Subcutaneous abdominal adipose tissue (tissue), 5 donors: ENCODE results near the gene AJM1.
A peak's percentile ranks its signal among the peaks of the same experiment; 100 is the strongest.
"Not testable (repeated sequence)": the region's sequence is repeated elsewhere in the genome, so short reads cannot be mapped to it uniquely, and the experiment has no call there.

ENCODE experiments used
- H3K27ac ChIP-seq: one replicate; pipeline ENCODE4 v1.7.0; 2013; ENCODE audit warnings: low read depth, mild to moderate bottlenecking, inconsistent platforms, low read length, moderate library complexity
- H3K27me3 ChIP-seq, 5 donors: one replicate each; pipeline ENCODE4 v1.7.0; 2013; ENCODE audit warnings: low read length in 5 of 5, inconsistent platforms in 1 of 5; ENCODE audit not compliant: control insufficient read depth in 5 of 5, insufficient read depth in 4 of 5
- H3K36me3 ChIP-seq, 5 donors: one replicate each; pipeline ENCODE4 v1.7.0; 2013; ENCODE audit warnings: low read length in 5 of 5; ENCODE audit not compliant: control insufficient read depth in 5 of 5, insufficient read depth in 5 of 5
- H3K4me1 ChIP-seq, 5 donors: one replicate each; pipeline ENCODE4 v1.7.0; 2013; ENCODE audit warnings: low read length in 5 of 5, mild to moderate bottlenecking in 3 of 5, moderate library complexity in 1 of 5; ENCODE audit not compliant: control insufficient read depth in 5 of 5, insufficient read depth in 5 of 5
- H3K4me3 ChIP-seq, 5 donors: one replicate each; pipeline ENCODE4 v1.7.0; 2013; ENCODE audit warnings: low read length in 5 of 5, low read depth in 1 of 5
- H3K9ac ChIP-seq, 5 donors: one replicate each; pipeline ENCODE4 v1.7.0; 2013; ENCODE audit warnings: low read length in 5 of 5, mild to moderate bottlenecking in 4 of 5, moderate library complexity in 3 of 5
- H3K9me3 ChIP-seq, 5 donors: one replicate each; pipeline ENCODE4 v1.7.0; 2013; ENCODE audit warnings: low read length in 5 of 5; ENCODE audit not compliant: control insufficient read depth in 5 of 5
- donor health status: healthy.
- donor health status: healthy.
- donor health status: healthy.
- donor health status: healthy.
- donor health status: healthy.

Gene AJM1

GRCh38 chr9:136867917-136868316, 25.6 kb downstream of the AJM1 start:
- peaks cover 2 to 23% (median 19%) of the 10 kb centered on the region in 5 donors for H3K4me1 ChIP-seq
- peaks cover 0 to 3% (median 0%) of the 10 kb centered on the region in 5 donors for H3K9me3 ChIP-seq
- H3K36me3 ChIP-seq: peaks cover 0 to 11% (median 10%) of the 10 kb centered on the region in 5 donors
- H3K9ac ChIP-seq: no peak overlapping the region
- H3K4me3 ChIP-seq: no peak overlapping the region
- H3K27me3 ChIP-seq: no peaks in the 10 kb centered on the region
- no peak overlapping the region for H3K27ac ChIP-seq

- H3K27me3 ChIP-seq: no peaks in the 10 kb centered on the region
- peaks cover 2 to 20% (median 18%) of the 10 kb centered on the region in 5 donors for H3K4me1 ChIP-seq
- H3K9ac ChIP-seq: no peak overlapping the region
- H3K27ac ChIP-seq: no peak overlapping the region
- H3K9me3 ChIP-seq: peaks cover 0 to 3% (median 0%) of the 10 kb centered on the region in 5 donors
- H3K4me3 ChIP-seq: no peak overlapping the region
- peaks cover 0 to 4% (median 3%) of the 10 kb centered on the region in 5 donors for H3K36me3 ChIP-seq
Observed at GRCh38 chr9:136868644-136869043, 26.4 kb downstream of the AJM1 start.

- H3K27me3 ChIP-seq, H3K9ac ChIP-seq, H3K4me3 ChIP-seq, H3K36me3 ChIP-seq, H3K27ac ChIP-seq, H3K9me3 ChIP-seq: not testable (repeated sequence)
- H3K4me1 ChIP-seq: peaks cover 2 to 17% (median 12%) of the 10 kb centered on the region in 5 donors
Observed at GRCh38 chr9:136869611-136870010, 27.3 kb downstream of the AJM1 start.

- Histone ChIP-seq H3K9ac (no peak overlapping the region), H3K27me3 (no peaks in the 10 kb centered on the region), H3K36me3 (no peaks in the 10 kb centered on the region), H3K4me1 (no peaks in the 10 kb centered on the region), H3K27ac (no peak overlapping the region), H3K4me3 (no peak overlapping the region), H3K9me3 (no peaks in the 10 kb centered on the region)
Observed at GRCh38 chr9:136875155-136875554, 32.9 kb downstream of the AJM1 start.

GRCh38 chr9:136876476-136876875, 34.2 kb downstream of the AJM1 start:
- Histone ChIP-seq H3K27ac (no peak overlapping the region), H3K27me3 (peaks cover 0 to 2% (median 0%) of the 10 kb centered on the region in 5 donors), H3K4me3 (no peak overlapping the region), H3K9ac (no peak overlapping the region), H3K9me3 (no peaks in the 10 kb centered on the region), H3K4me1 (peaks cover 0 to 2% (median 1%) of the 10 kb centered on the region in 5 donors), H3K36me3 (no peaks in the 10 kb centered on the region)

GRCh38 chr9:136880651-136881050, 38.4 kb downstream of the AJM1 start:
- H3K27me3 ChIP-seq: peaks cover 0 to 11% (median 0%) of the 10 kb centered on the region in 5 donors
- H3K4me1 ChIP-seq: peaks cover 2 to 21% (median 16%) of the 10 kb centered on the region in 5 donors
- no peak overlapping the region for H3K27ac ChIP-seq

GRCh38 chr9:136881691-136882108, 39.4 kb downstream of the AJM1 start:
- Histone ChIP-seq H3K4me3 (peak overlapping the region in 3 of 5 donors; percentile 27 to 58 (median 50)), H3K36me3 (no peaks in the 10 kb centered on the region), H3K27ac (no peak overlapping the region), H3K9me3 (no peaks in the 10 kb centered on the region), H3K9ac (peak overlapping the region in 2 of 5 donors; percentile 51 to 60), H3K27me3 (peaks cover 0 to 11% (median 0%) of the 10 kb centered on the region in 5 donors), H3K4me1 (peaks cover 2 to 27% (median 18%) of the 10 kb centered on the region in 5 donors)

More at GRCh38 chr9:136880651-136881050, 38.4 kb downstream of the AJM1 start:
- no peak overlapping the region for H3K4me3 ChIP-seq
- H3K9me3 ChIP-seq: no peaks in the 10 kb centered on the region
- no peak overlapping the region for H3K9ac ChIP-seq
- H3K36me3 ChIP-seq: no peaks in the 10 kb centered on the region

GRCh38 chr9:136882109-136882946, 40.0 kb downstream of the AJM1 start:
- H3K27me3 ChIP-seq: peaks cover 0 to 11% (median 0%) of the 10 kb centered on the region in 5 donors
- H3K4me1 ChIP-seq: peaks cover 2 to 33% (median 24%) of the 10 kb centered on the region in 5 donors
- no peaks in the 10 kb centered on the region for H3K36me3 ChIP-seq
- H3K27ac ChIP-seq: no peak overlapping the region
- H3K4me3 ChIP-seq: peak overlapping the region in 4 of 5 donors; percentile 43 to 58 (median 49)
- H3K9ac ChIP-seq: peak overlapping the region in 2 of 5 donors; percentile 51 to 60
- no peaks in the 10 kb centered on the region for H3K9me3 ChIP-seq

- H3K36me3 ChIP-seq, H3K27ac ChIP-seq, H3K9me3 ChIP-seq, H3K9ac ChIP-seq: not testable (repeated sequence)
- H3K4me1 ChIP-seq: peaks cover 2 to 36% (median 27%) of the 10 kb centered on the region in 5 donors
- peak overlapping the region in 1 of 5 donors; percentile 58 for H3K4me3 ChIP-seq
- peaks cover 0 to 11% (median 0%) of the 10 kb centered on the region in 5 donors for H3K27me3 ChIP-seq
Observed at GRCh38 chr9:136882947-136883283, 40.6 kb downstream of the AJM1 start.

GRCh38 chr9:136883670-136884069, 41.4 kb downstream of the AJM1 start:
- Histone ChIP-seq H3K4me1 (peaks cover 2 to 36% (median 27%) of the 10 kb centered on the region in 5 donors), H3K27me3 (peaks cover 0 to 11% (median 0%) of the 10 kb centered on the region in 5 donors)
- not testable (repeated sequence) for H3K36me3 ChIP-seq, H3K9ac ChIP-seq, H3K27ac ChIP-seq, H3K9me3 ChIP-seq, H3K4me3 ChIP-seq
